Progenitor cell of endocrine pancreas (in vitro differentiated cells): Measurements from ENCODE around the gene TUBB2B. TPM values are rescaled to one million over a fixed set of nuclear protein-coding genes. Genes with fewer than 3 reads are reported as not detected.

Experiments
- DNase-seq: peaks from one replicate; pipeline ENCODE4 v3.0.0; 2021; ENCODE audit warnings: low spot score; ENCODE audit not compliant: unreplicated experiment
- H3K27ac Mint-ChIP-seq: 2 replicates; pipeline ENCODE4 v1.8.0; 2021; ENCODE audit warnings: mild to moderate bottlenecking, moderate library complexity, mixed read lengths
- H3K27me3 Mint-ChIP-seq: 2 replicates; pipeline ENCODE4 v1.8.0; 2021; ENCODE audit warnings: mixed read lengths
- H3K36me3 Mint-ChIP-seq: 2 replicates; pipeline ENCODE4 v1.8.0; 2022; ENCODE audit warnings: mixed read lengths; ENCODE audit not compliant: insufficient read depth
- H3K4me1 Mint-ChIP-seq: 2 replicates; pipeline ENCODE4 v1.8.0; 2021; ENCODE audit warnings: low read depth, mixed read lengths
- H3K4me3 Mint-ChIP-seq: 2 replicates; pipeline ENCODE4 v1.8.0; 2021; ENCODE audit warnings: low read depth, mild to moderate bottlenecking, moderate library complexity, mixed read lengths
- H3K9me3 Mint-ChIP-seq: 2 replicates; pipeline ENCODE4 v1.8.0; 2021; ENCODE audit warnings: low read depth, mixed read lengths
- CTCF ChIP-seq: fragments of 200-600 bp; sonication (generic); IDR thresholded peaks from one replicate; pipeline ENCODE4 v1.5.0; 2021; ENCODE audit warnings: antibody characterized with exemption, mild to moderate bottlenecking; ENCODE audit not compliant: unreplicated experiment
- total RNA-seq: library from RNA; stranded (reverse); gene quantifications from 2 replicates; pipeline ENCODE4 v1.2.1, GENCODE V29; 2021

Gene TUBB2B
- total RNA-seq, 1 donor from 2014 or later: 276 TPM

GRCh38 chr6:3196770-3197169 is 30.7 kb downstream of the TUBB2B start:
- no peak for TF ChIP-seq CTCF
- Mint-ChIP-seq H3K27ac (no peak overlapping the region), H3K4me1 (no peaks in the 10 kb centered on the region), H3K36me3 (no peaks in the 10 kb centered on the region), H3K27me3 (no peaks in the 10 kb centered on the region), H3K9me3 (peaks cover 6% of the 10 kb centered on the region), H3K4me3 (no peak overlapping the region)
- no peak for DNase-seq

GRCh38 chr6:3195695-3196497 is 31.6 kb downstream of the TUBB2B start:
- no peak overlapping the region for H3K4me3 Mint-ChIP-seq
- no peak for TF ChIP-seq CTCF
- no peaks in the 10 kb centered on the region for H3K27me3 Mint-ChIP-seq
- H3K36me3 Mint-ChIP-seq: no peaks in the 10 kb centered on the region
- H3K27ac Mint-ChIP-seq: no peak overlapping the region
- no peak for DNase-seq
- no peaks in the 10 kb centered on the region for H3K4me1 Mint-ChIP-seq
- peaks cover 6% of the 10 kb centered on the region for H3K9me3 Mint-ChIP-seq

- Mint-ChIP-seq H3K36me3 (no peaks in the 10 kb centered on the region), H3K4me3 (no peak overlapping the region), H3K27ac (no peak overlapping the region), H3K9me3 (peaks cover 6% of the 10 kb centered on the region), H3K4me1 (no peaks in the 10 kb centered on the region), H3K27me3 (no peaks in the 10 kb centered on the region)
- no peak for TF ChIP-seq CTCF
- no peak for DNase-seq
These were observed 32.1 kb downstream of the TUBB2B start for GRCh38 chr6:3195420-3195694.

- Mint-ChIP-seq H3K4me3 (no peak overlapping the region), H3K36me3 (no peaks in the 10 kb centered on the region), H3K9me3 (peaks cover 6% of the 10 kb centered on the region), H3K4me1 (no peaks in the 10 kb centered on the region), H3K27me3 (no peaks in the 10 kb centered on the region), H3K27ac (no peak overlapping the region)
- TF ChIP-seq CTCF: no peak
- no peak for DNase-seq
These were observed 32.7 kb downstream of the TUBB2B start for GRCh38 chr6:3194535-3195419.

GRCh38 chr6:3193102-3193849 is 34.2 kb downstream of the TUBB2B start:
- H3K36me3 Mint-ChIP-seq: no peaks in the 10 kb centered on the region
- no peaks in the 10 kb centered on the region for H3K4me1 Mint-ChIP-seq
- no peaks in the 10 kb centered on the region for H3K27me3 Mint-ChIP-seq
- no peaks in the 10 kb centered on the region for H3K9me3 Mint-ChIP-seq
- H3K4me3 Mint-ChIP-seq: no peak overlapping the region
- TF ChIP-seq CTCF: no peak
- H3K27ac Mint-ChIP-seq: no peak overlapping the region
- DNase-seq: no peak
